ENCODE results near the gene ADGRF4.

DNA sequence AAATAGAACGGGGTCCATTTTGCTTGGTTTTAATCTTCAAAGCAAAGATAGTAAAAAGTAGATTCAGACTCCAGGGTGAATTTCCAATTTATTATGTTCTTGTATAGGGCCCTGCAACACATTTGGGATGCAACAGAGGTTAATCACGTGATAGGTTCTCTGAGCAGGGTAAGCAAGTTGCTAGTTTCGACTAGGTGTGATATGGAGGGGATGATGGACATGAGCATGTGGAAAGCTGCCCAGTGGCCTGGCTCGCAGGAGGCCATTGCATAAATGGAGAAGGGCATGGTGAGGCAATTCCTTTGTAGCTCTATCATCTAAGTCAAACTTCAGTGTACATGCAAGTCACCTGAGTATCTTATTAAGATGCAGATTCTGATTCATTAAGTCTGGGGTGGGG, 17.7 kb upstream of the ADGRF4 start:
- TF ChIP-seq POLR2A (IDR thresholded peaks at IDR 0.05), result no peak
- TF ChIP-seq, protein P1, sequence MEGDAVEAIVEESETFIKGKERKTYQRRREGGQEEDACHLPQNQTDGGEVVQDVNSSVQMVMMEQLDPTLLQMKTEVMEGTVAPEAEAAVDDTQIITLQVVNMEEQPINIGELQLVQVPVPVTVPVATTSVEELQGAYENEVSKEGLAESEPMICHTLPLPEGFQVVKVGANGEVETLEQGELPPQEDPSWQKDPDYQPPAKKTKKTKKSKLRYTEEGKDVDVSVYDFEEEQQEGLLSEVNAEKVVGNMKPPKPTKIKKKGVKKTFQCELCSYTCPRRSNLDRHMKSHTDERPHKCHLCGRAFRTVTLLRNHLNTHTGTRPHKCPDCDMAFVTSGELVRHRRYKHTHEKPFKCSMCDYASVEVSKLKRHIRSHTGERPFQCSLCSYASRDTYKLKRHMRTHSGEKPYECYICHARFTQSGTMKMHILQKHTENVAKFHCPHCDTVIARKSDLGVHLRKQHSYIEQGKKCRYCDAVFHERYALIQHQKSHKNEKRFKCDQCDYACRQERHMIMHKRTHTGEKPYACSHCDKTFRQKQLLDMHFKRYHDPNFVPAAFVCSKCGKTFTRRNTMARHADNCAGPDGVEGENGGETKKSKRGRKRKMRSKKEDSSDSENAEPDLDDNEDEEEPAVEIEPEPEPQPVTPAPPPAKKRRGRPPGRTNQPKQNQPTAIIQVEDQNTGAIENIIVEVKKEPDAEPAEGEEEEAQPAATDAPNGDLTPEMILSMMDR (IDR thresholded peaks at IDR 0.05), result no peak

Measured in vagina (tissue), 2 donors.